HepG2 (cell line): Measurements from ENCODE around the gene SYPL1. TPM values are rescaled to one million over a fixed set of nuclear protein-coding genes. Genes with fewer than 3 reads are reported as not detected.

Experiments
- ATAC-seq: fragments of 200-7000 bp; cut with Tn5 transposase; 3 replicates; pipeline ENCODE4 v1.9.1; 2020; ENCODE audit warnings: mild to moderate bottlenecking, moderate library complexity
- BruUV-seq: library from RNA; stranded (reverse); fragments of 400-500 nt; replicated peaks from 2 replicates; lab custom pipeline; 2021; lab: Mats Ljungman, UMichigan
- CTCF ChIA-PET: fragments of 300-600 bp; formaldehyde crosslinking; extraction: SDS; loops from one replicate; lab custom pipeline; 2021; ENCODE audit warnings: low total read pairs, inconsistent platforms, low intra/inter-chr PET ratio; lab: Yijun Ruan, JAX
- POLR2A ChIA-PET: fragments of 350-600 bp; sonication (Branson Sonifier 250); formaldehyde crosslinking; loops from one replicate; lab custom pipeline; 2020; ENCODE audit warnings: antibody characterized with exemption, inconsistent platforms; lab: Yijun Ruan, JAX
- DNase-seq: peaks from one replicate; pipeline ENCODE4 v3.0.0-alpha.2; 2015; ENCODE audit warnings: low spot score
- FAIRE-seq: peaks from 3 replicates; lab custom pipeline; 2011; peaks lifted over from hg19 to GRCh38; lab: Jason Lieb, UNC
- H2AFZ ChIP-seq: one replicate; pipeline ENCODE4 v1.6.1; 2011; ENCODE audit warnings: low read length, inconsistent platforms
- H3K27ac ChIP-seq: fragments of 300-600 bp; 3 replicates; pipeline ENCODE4 v1.8.0; 2011; ENCODE audit warnings: mixed run types, mild to moderate bottlenecking, mixed read lengths, low read length, inconsistent platforms; ENCODE audit not compliant: insufficient read depth; ENCODE audit errors: extremely low read length
- H3K27me3 ChIP-seq, 2 experiments: fragments of 200-600 bp in 1 of 2; 2 replicates in 1 of 2; 3 replicates in 1 of 2; pipeline versions ENCODE4 v1.6.0 to v1.8.0; 2011; ENCODE audit warnings: low read length in 2 of 2, mild to moderate bottlenecking in 2 of 2, moderate library complexity in 2 of 2, inconsistent platforms in 1 of 2; ENCODE audit not compliant: insufficient read depth in 2 of 2, control insufficient read depth in 1 of 2
- H3K36me3 ChIP-seq, 2 experiments: fragments of 200-600 bp in 1 of 2; replicated peaks in 1 of 2; 2 replicates in 1 of 2; 3 replicates in 1 of 2; pipeline versions ENCODE4 v1.5.1 to v1.8.0; 2011; ENCODE audit warnings: low read length in 2 of 2, inconsistent platforms in 1 of 2; ENCODE audit not compliant: insufficient read depth in 2 of 2, control insufficient read depth in 1 of 2
- H3K4me1 ChIP-seq: 2 replicates; pipeline ENCODE4 v1.5.1; 2012; ENCODE audit warnings: low read length, inconsistent platforms; ENCODE audit not compliant: insufficient read depth
- H3K4me2 ChIP-seq: 2 replicates; pipeline ENCODE4 v1.6.0; 2011; ENCODE audit warnings: low read depth, low read length, inconsistent platforms
- H3K4me3 ChIP-seq, 3 experiments: fragments of 200-600 bp in 1 of 3; sonication (generic), shearing (Covaris generic) in 1 of 3; replicated peaks in 1 of 3; 2 replicates each; pipeline ENCODE4 v1.5.1; 2011 to 2016; ENCODE audit warnings: low read length in 3 of 3, inconsistent platforms in 2 of 3, low read depth in 2 of 3, mild to moderate bottlenecking in 2 of 3, control low read depth in 1 of 3, mixed read lengths in 1 of 3; ENCODE audit not compliant: insufficient read depth in 1 of 3
- H3K79me2 ChIP-seq: one replicate; pipeline ENCODE4 v1.6.1; 2011; ENCODE audit warnings: low read length, inconsistent platforms; ENCODE audit not compliant: insufficient read depth
- H3K9ac ChIP-seq: 2 replicates; pipeline ENCODE4 v1.6.0; 2011; ENCODE audit warnings: mild to moderate bottlenecking, low read depth, low read length, inconsistent platforms; ENCODE audit not compliant: insufficient read depth
- H3K9me3 ChIP-seq: 2 replicates; pipeline ENCODE4 v1.5.1; 2012; ENCODE audit warnings: mild to moderate bottlenecking, low read length
- H4K20me1 ChIP-seq: 2 replicates; pipeline ENCODE4 v1.6.0; 2011; ENCODE audit warnings: inconsistent platforms, mild to moderate bottlenecking, low read length, moderate library complexity; ENCODE audit not compliant: insufficient read depth
- CC2D1A ChIP-seq: sonication (generic); formaldehyde crosslinking; IDR thresholded peaks from 2 replicates; pipeline ENCODE4 v1.8.1; 2023; ENCODE audit warnings: mild to moderate bottlenecking, missing genetic modification reagents
- HNRNPH1 ChIP-seq: fragments of 200-400 bp; formaldehyde crosslinking; optimal IDR thresholded peaks from 2 replicates; pipeline ENCODE3; 2017; ENCODE audit warnings: mild to moderate bottlenecking, low read depth, low read length
- HOXD1 ChIP-seq: sonication (generic); formaldehyde crosslinking; IDR thresholded peaks from 2 replicates; pipeline ENCODE4 v1.5.0; 2020; ENCODE audit warnings: missing genetic modification reagents
- RBAK ChIP-seq: sonication (generic); formaldehyde crosslinking; IDR thresholded peaks from 2 replicates; pipeline ENCODE4 v1.5.1; 2020; ENCODE audit warnings: mild to moderate bottlenecking, missing genetic modification reagents
- SMAD9 ChIP-seq: sonication (generic); formaldehyde crosslinking; IDR thresholded peaks from 2 replicates; pipeline ENCODE4 v1.5.1; 2020; ENCODE audit warnings: mild to moderate bottlenecking, missing genetic modification reagents
- ZKSCAN1 ChIP-seq: fragments of 150-350 bp; IDR thresholded peaks from 2 replicates; pipeline ENCODE4 v1.6.1; 2014; ENCODE audit warnings: low read length
- ZNF292 ChIP-seq: sonication (generic); formaldehyde crosslinking; IDR thresholded peaks from 2 replicates; pipeline ENCODE4 v1.8.1; 2022; ENCODE audit warnings: mild to moderate bottlenecking, low read depth, missing genetic modification reagents, borderline replicate concordance
- ZNF572 ChIP-seq: sonication (generic); formaldehyde crosslinking; IDR thresholded peaks from 2 replicates; pipeline ENCODE4 v1.5.1; 2020; ENCODE audit warnings: mild to moderate bottlenecking, missing genetic modification reagents
- ZNF7 ChIP-seq: IDR thresholded peaks from 2 replicates; pipeline ENCODE4 v1.6.1; 2016; ENCODE audit warnings: missing biosample characterization, missing genetic modification reagents
- ZNF746 ChIP-seq: sonication (generic); formaldehyde crosslinking; IDR thresholded peaks from 2 replicates; pipeline ENCODE4 v1.8.0; 2022; ENCODE audit warnings: mild to moderate bottlenecking, missing genetic modification reagents
- ZSCAN20 ChIP-seq: sonication (generic); formaldehyde crosslinking; IDR thresholded peaks from 2 replicates; pipeline ENCODE4 v1.4.0; 2020; ENCODE audit warnings: missing genetic modification reagents, mild to moderate bottlenecking, borderline replicate concordance
- WGBS: methylation state at CpG from one replicate; pipeline ENCODE4 v1.1.6; 2017; ENCODE audit warnings: low lambda C conversion rate; 5-methylcytosine and 5-hydroxymethylcytosine counted together
- in situ Hi-C: cut with HindIII; loops from 2 replicates; pipeline ENCODE4 v1.10.0; 2017; ENCODE audit warnings: low pct_unique_long_range_greater_than_20kb; ENCODE audit not compliant: extremely low pct_ligation_motif_present
- intact Hi-C: fragments of 100-400 bp; cut with micrococcal nuclease; formaldehyde crosslinking; loops from one replicate; pipeline ENCODE4 v1.10.0; 2022; ENCODE audit not compliant: unreplicated experiment
- polyA plus RNA-seq, 8 experiments: library from polyadenylated mRNA; depleted of rRNA in 3 of 8; stranded (reverse) in 7 of 8; unstranded in 1 of 8; fragments of >200 nt; fragmentation: Illumina TruSeq in 4 of 8; extraction: Trizol in 4 of 8; gene quantifications; 2 replicates each; pipeline versions ENCODE4 v1.2.1 to v1.2.3, GENCODE V29; 2011 to 2016; ENCODE audit warnings: low read depth in 4 of 8, missing spikeins in 1 of 8, mixed read lengths in 1 of 8; ENCODE audit not compliant: insufficient read depth in 1 of 8
- total RNA-seq, 5 experiments: library from RNA; depleted of rRNA; stranded (reverse); fragments of >200 nt; fragmentation: Illumina TruSeq; extraction: Trizol; gene quantifications; 2 replicates each; pipeline ENCODE4 v1.2.3, GENCODE V29; 2016; ENCODE audit warnings: low read depth in 1 of 5
- TF ChIP-seq, protein P1 (sequence below): sonication (generic); formaldehyde crosslinking; IDR thresholded peaks from 2 replicates; pipeline ENCODE4 v1.8.0; 2022; ENCODE audit warnings: missing genetic modification reagents, mild to moderate bottlenecking, inconsistent platforms, borderline replicate concordance
- TF ChIP-seq, protein P2 (sequence below): sonication (generic); formaldehyde crosslinking; IDR thresholded peaks from 2 replicates; pipeline ENCODE4 v1.5.0; 2020; ENCODE audit warnings: missing genetic modification reagents
- TF ChIP-seq, protein P3 (sequence below): sonication (generic); formaldehyde crosslinking; IDR thresholded peaks from 2 replicates; pipeline ENCODE4 v1.8.0; 2022; ENCODE audit warnings: missing genetic modification reagents, mild to moderate bottlenecking, borderline replicate concordance
- TF ChIP-seq, protein P4 (sequence below): sonication (generic); formaldehyde crosslinking; IDR thresholded peaks from 2 replicates; pipeline ENCODE4 v1.4.0; 2020; ENCODE audit warnings: missing genetic modification reagents; ENCODE audit errors: not compliant biosample characterization

The SYPL1 gene
- total and polyA plus RNA-seq, 2 of the 13 experiments (the other 11 are each of a cell fraction or from before 2014, with no cell fraction given): 27.5 to 40.2 TPM

DNA sequence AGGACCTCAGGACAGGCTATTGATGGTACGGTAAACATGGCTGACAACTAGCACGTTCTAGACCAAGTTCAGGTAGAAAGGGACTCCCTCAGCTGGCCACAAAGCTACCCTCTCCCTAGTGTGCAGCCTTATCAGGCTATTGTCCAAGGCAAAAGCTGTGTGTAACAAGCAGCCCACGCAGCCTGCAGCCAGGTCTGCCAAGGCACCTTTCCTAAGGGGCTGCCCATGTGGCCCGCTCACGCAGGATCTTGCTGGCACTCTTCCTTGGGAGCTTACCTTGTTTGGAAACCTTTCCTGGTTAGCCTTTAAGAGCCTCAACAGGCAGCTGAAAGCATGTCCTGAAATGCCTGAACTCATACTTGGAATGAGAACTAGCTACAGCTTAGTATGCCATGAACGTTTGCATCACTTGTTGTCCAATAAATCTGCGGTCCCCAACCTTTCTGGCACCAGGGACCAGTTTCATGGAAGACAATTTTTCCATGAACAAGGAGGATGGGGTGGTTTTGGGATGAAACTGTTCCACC, 51.7 kb downstream of the SYPL1 start:
- POLR2A ChIA-PET: no interaction called here
- no peak overlapping the region for H3K4me3 ChIP-seq
- no peaks in the 10 kb centered on the region for H4K20me1 ChIP-seq
- BruUV-seq: no TSS peak
- DNase-seq (no peak), FAIRE-seq (no peak), ATAC-seq (no peak)
- TF ChIP-seq HNRNPH1 (no peak), CC2D1A (CRISPR knock-in tag) (no peak), ZNF746 (CRISPR knock-in tag) (no peak), ZSCAN20 (no peak), RBAK (peak; percentile 87)
- no peak overlapping the region for H3K27ac ChIP-seq
- CTCF ChIA-PET: interaction anchor here (4.5 kb wide), 1 partner anchor 93 kb away, joined by 94 read pairs; no protein-coding TSS in a partner anchor
- H3K9me3 ChIP-seq: no peaks in the 10 kb centered on the region
- H3K4me1 ChIP-seq: peaks cover 68% of the 10 kb centered on the region
- H3K79me2 ChIP-seq: no peaks in the 10 kb centered on the region
- H3K27me3 ChIP-seq: peaks cover 3 to 12% of the 10 kb centered on the region in 2 experiments; a peak in 3 of 5 replicates
- no peak overlapping the region; the same call in 1 of the 2 replicates for H3K4me2 ChIP-seq
- no peaks in the 10 kb centered on the region for H3K36me3 ChIP-seq
- intact Hi-C loops: no loop called here
- no peak overlapping the region for H2AFZ ChIP-seq
- 54% methylated on average over 7 of the region's 7 CpGs for WGBS
- in situ Hi-C loops: no loop called here
- H3K9ac ChIP-seq: no peak overlapping the region

DNA sequence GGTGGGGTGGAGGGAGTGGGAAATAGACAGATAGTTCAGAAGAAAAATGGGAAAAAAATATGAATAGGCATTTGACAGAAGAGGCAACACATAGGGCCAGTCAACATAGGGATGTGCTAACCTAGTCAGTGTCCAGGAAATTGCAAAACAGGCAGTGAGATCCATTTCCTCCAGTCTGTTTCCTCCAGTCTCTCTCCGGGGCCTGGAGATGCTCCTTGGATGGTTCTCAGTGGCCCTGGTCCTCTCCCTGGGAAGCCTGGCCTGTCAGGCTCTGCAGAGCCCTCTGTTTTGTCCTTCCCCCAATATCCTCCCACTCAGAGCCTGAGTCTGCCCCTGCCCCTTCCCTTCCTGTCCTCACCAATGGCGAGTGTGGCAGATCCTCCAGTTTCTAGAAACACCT, 52.6 kb downstream of the SYPL1 start:
- Histone ChIP-seq H2AFZ (no peak overlapping the region), H4K20me1 (no peaks in the 10 kb centered on the region), H3K4me2 (no peak overlapping the region), H3K9ac (no peak overlapping the region), H3K27me3 (peaks cover 3 to 15% of the 10 kb centered on the region in 2 experiments; a peak in 3 of 5 replicates), H3K79me2 (no peaks in the 10 kb centered on the region), H3K27ac (no peak overlapping the region), H3K4me3 (no peak overlapping the region), H3K9me3 (no peaks in the 10 kb centered on the region), H3K4me1 (peaks cover 59% of the 10 kb centered on the region), H3K36me3 (no peaks in the 10 kb centered on the region)
- intact Hi-C loops (loop anchor here (10.0 kb wide), 1 partner anchor 405 kb away; no protein-coding TSS in a partner anchor), in situ Hi-C loops (loop anchor here (5.0 kb wide), 1 partner anchor 93 kb away; no protein-coding TSS in a partner anchor)
- ChIA-PET POLR2A (no interaction called here), CTCF (interaction anchor here (4.5 kb wide), 1 partner anchor 93 kb away, joined by 94 read pairs; no protein-coding TSS in a partner anchor)
- DNase-seq (no peak), FAIRE-seq (no peak), ATAC-seq (no peak)
- no TSS peak for BruUV-seq
- WGBS: 0% methylated on average over 1 of the region's 2 CpGs
- TF ChIP-seq ZNF7 (CRISPR knock-in tag) (no peak), ZKSCAN1 (no peak), SMAD9 (CRISPR knock-in tag) (no peak), HOXD1 (CRISPR knock-in tag) (no peak), ZNF572 (CRISPR knock-in tag) (no peak), ZNF292 (no peak)
- TF ChIP-seq, protein P1, sequence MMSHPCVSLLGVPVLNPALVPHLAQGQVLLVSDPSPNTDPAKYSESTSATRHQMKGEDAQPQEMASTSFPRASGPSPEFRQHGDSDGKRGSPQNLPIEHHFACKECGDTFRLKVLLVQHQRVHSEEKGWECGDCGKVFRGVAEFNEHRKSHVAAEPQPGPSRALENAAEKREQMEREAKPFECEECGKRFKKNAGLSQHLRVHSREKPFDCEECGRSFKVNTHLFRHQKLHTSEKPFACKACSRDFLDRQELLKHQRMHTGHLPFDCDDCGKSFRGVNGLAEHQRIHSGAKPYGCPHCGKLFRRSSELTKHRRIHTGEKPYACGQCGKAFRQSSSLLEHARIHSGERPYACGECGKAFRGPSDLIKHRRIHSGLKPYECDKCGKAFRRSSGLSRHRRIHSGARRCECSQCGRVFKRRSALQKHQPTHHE (CRISPR knock-in tag): no peak
- TF ChIP-seq, protein P2, sequence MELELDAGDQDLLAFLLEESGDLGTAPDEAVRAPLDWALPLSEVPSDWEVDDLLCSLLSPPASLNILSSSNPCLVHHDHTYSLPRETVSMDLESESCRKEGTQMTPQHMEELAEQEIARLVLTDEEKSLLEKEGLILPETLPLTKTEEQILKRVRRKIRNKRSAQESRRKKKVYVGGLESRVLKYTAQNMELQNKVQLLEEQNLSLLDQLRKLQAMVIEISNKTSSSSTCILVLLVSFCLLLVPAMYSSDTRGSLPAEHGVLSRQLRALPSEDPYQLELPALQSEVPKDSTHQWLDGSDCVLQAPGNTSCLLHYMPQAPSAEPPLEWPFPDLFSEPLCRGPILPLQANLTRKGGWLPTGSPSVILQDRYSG: no peak
- TF ChIP-seq, protein P3, sequence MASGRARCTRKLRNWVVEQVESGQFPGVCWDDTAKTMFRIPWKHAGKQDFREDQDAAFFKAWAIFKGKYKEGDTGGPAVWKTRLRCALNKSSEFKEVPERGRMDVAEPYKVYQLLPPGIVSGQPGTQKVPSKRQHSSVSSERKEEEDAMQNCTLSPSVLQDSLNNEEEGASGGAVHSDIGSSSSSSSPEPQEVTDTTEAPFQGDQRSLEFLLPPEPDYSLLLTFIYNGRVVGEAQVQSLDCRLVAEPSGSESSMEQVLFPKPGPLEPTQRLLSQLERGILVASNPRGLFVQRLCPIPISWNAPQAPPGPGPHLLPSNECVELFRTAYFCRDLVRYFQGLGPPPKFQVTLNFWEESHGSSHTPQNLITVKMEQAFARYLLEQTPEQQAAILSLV (CRISPR knock-in tag): no peak
- TF ChIP-seq, protein P4, sequence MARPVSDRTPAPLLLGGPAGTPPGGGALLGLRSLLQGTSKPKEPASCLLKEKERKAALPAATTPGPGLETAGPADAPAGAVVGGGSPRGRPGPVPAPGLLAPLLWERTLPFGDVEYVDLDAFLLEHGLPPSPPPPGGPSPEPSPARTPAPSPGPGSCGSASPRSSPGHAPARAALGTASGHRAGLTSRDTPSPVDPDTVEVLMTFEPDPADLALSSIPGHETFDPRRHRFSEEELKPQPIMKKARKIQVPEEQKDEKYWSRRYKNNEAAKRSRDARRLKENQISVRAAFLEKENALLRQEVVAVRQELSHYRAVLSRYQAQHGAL (CRISPR knock-in tag): no peak
